Adrenal gland (tissue), 12 donors: Measurements from ENCODE around the gene DHCR24. TPM values are rescaled to one million over a fixed set of nuclear protein-coding genes. Genes with fewer than 3 reads are reported as not detected.
"Not testable (repeated sequence)": the region's sequence is repeated elsewhere in the genome, so short reads cannot be mapped to it uniquely, and the experiment has no call there.

ENCODE experiments used
- DNase-seq, 7 donors: peaks; one replicate each; pipeline ENCODE4 v3.0.0-alpha.2; 2019 to 2020
- H3K27ac ChIP-seq, 5 donors: fragments of 200-600 bp; sonication (generic) in 4 of 5; 1 replicate in 3 of 5; 2 replicates in 2 of 5; pipeline versions ENCODE4 v1.5.1 to v1.8.0; 2016 to 2020; ENCODE audit warnings: mild to moderate bottlenecking in 1 of 5
- H3K27me3 ChIP-seq: fragments of 200-600 bp; 2 replicates; pipeline ENCODE4 v1.8.0; 2021
- H3K36me3 ChIP-seq, 2 donors: fragments of 200-600 bp; replicated peaks in 1 of 2; 1 replicate in 1 of 2; 2 replicates in 1 of 2; pipeline versions ENCODE4 v1.5.1 to v1.8.0; 2018 to 2022
- H3K4me1 ChIP-seq, 2 donors: fragments of 200-600 bp; replicated peaks in 1 of 2; 1 replicate in 1 of 2; 2 replicates in 1 of 2; pipeline versions ENCODE4 v1.5.1 to v1.8.0; 2018 to 2021
- H3K4me3 ChIP-seq, 4 donors: fragments of 200-600 bp; sonication (generic) in 3 of 4; one replicate each; pipeline ENCODE4 v1.5.1; 2016 to 2018
- H3K9me3 ChIP-seq, 3 donors: fragments of 200-600 bp; sonication (generic) in 1 of 3; replicated peaks in 1 of 3; 1 replicate in 2 of 3; 2 replicates in 1 of 3; pipeline versions ENCODE4 v1.5.1 to v1.8.0; 2016 to 2021
- POLR2A ChIP-seq, 2 donors: fragments of 450-650 bp; IDR thresholded peaks; one replicate each; pipeline ENCODE4 v1.6.1; 2017; ENCODE audit warnings: antibody characterized with exemption in 2 of 2, mild to moderate bottlenecking in 2 of 2, moderate library complexity in 1 of 2
- WGBS, 4 donors: extraction: QIAGEN DNeasy Blood & Tissue Kit in 2 of 4; methylation state at CpG; one replicate each; pipeline versions ENCODE4 v1.1.5 to v1.1.7; 2013 to 2017; 5-methylcytosine and 5-hydroxymethylcytosine counted together
- intact Hi-C, 2 donors: fragments of 100-400 bp; cut with DNase I; formaldehyde crosslinking; loops; one replicate each; pipeline versions ENCODE4 v1.14.1 to v1.15.0; 2022 to 2023
- polyA plus RNA-seq, 3 donors: library from polyadenylated mRNA; stranded (reverse); fragments of 200-250 nt in 2 of 3; fragments of 350-450 nt in 1 of 3; fragmentation: Illumina TruSeq in 1 of 3; extraction: RNeasy Lipid Tissue Mini Kit (QIAGEN cat#74804) in 1 of 3; gene quantifications; one replicate each; pipeline ENCODE4 v1.2.3, GENCODE V29; 2013 to 2014
- total RNA-seq, 9 donors: library from RNA; depleted of rRNA in 4 of 9; stranded (reverse); fragments of >200 nt in 4 of 9; fragments of 120-200 nt in 1 of 9; fragmentation: NEBNext Ultra II Directional in 1 of 9; extraction: Animal tissue kit (Norgen Biotek cat#: 25700) in 1 of 9; gene quantifications; one replicate each; pipeline versions ENCODE4 v1.1.0 to v1.2.4, GENCODE V29; 2013 to 2023
- TF ChIP-seq, protein P1 (sequence below), 6 experiments: fragments of 450-650 bp in 4 of 6; fragments of 200-600 bp in 2 of 6; sonication (generic) in 1 of 6; IDR thresholded peaks; 1 replicate in 5 of 6; 2 replicates in 1 of 6; pipeline versions ENCODE4 v1.5.1 to v1.8.0; 2016 to 2021; ENCODE audit warnings: antibody characterized with exemption in 6 of 6, mild to moderate bottlenecking in 2 of 6, moderate library complexity in 1 of 6
- donor health status: healthy with polysubstance abuse.
- donor health status: Bipolar disorder and iron deficiency.
- donor health status: DM: yes; HTN: yes; CAD: no.
- donor health status: DM: no; HTN: no; CAD: no.
- donor health status: DM: no; HTN: no; CAD: no.
- donor health status: DM: yes; HTN: yes; CAD: no.

The DHCR24 gene
- total and polyA plus RNA-seq, 12 donors, result 138 to 4,801 (median 2,741) TPM

DNA sequence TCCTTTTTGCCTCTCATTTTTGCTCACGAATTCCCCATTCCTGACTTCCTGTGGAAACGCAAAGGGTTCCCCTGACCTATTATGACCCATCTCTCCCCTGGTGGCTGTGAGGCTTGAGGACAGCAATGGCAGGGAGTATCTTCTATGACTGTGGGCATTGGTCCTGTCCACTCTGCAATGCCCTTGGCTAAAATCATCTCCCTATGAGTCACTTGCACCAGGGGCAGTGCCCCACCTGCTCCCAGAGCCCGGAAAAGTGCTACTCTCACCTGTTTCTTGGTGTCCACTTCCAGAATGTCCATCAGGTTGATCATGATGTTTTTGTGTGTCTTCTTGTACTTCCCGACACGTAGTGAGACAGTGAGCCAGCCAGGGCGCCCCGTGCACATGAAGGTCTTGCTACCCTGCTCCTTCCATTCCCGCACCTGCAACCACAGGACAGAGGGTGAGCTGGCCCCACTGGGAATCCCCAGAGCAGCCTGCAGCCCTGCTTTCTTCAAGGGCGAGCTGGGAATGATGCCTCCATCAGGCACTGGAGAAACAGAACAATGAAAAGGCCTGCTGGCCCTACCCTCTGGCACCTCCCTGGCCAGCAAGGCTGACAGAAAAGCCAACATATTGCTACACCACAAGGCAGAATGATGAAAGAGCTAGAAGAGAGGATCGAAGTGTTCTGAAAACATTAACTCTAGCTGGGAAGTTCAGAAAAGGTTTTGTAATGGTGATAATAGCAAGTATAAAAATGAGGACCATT is 3.5 kb downstream of the DHCR24 start:
- no peaks in the 10 kb centered on the region for H3K27me3 ChIP-seq
- DNase-seq, result peak in 5 of 7 donors; percentile 65 to 79 (median 70)
- peaks cover 0 to 9% of the 10 kb centered on the region in 2 donors for H3K36me3 ChIP-seq
- H3K27ac ChIP-seq, result peak overlapping the region in 4 of 5 donors; percentile 64 to 95 (median 82)
- TF ChIP-seq, protein P1, sequence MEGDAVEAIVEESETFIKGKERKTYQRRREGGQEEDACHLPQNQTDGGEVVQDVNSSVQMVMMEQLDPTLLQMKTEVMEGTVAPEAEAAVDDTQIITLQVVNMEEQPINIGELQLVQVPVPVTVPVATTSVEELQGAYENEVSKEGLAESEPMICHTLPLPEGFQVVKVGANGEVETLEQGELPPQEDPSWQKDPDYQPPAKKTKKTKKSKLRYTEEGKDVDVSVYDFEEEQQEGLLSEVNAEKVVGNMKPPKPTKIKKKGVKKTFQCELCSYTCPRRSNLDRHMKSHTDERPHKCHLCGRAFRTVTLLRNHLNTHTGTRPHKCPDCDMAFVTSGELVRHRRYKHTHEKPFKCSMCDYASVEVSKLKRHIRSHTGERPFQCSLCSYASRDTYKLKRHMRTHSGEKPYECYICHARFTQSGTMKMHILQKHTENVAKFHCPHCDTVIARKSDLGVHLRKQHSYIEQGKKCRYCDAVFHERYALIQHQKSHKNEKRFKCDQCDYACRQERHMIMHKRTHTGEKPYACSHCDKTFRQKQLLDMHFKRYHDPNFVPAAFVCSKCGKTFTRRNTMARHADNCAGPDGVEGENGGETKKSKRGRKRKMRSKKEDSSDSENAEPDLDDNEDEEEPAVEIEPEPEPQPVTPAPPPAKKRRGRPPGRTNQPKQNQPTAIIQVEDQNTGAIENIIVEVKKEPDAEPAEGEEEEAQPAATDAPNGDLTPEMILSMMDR (IDR thresholded peaks at IDR 0.05), result peak in 1 of 6 experiments; percentile 9
- peak in 1 of 2 donors; percentile 38 for TF ChIP-seq POLR2A (IDR thresholded peaks at IDR 0.05)
- peak overlapping the region in 2 of 4 donors; percentile 23 to 82 for H3K4me3 ChIP-seq
- H3K4me1 ChIP-seq, result peaks cover 38 to 46% of the 10 kb centered on the region in 2 donors
- 42 to 54% (median 46%) methylated on average over 10 of the region's 10 CpGs for WGBS, 4 donors
- intact Hi-C loops, result loop anchor here in 1 of 2 donors (10.0 kb wide), 1 partner anchor 61 kb away; no protein-coding TSS in a partner anchor
- H3K9me3 ChIP-seq, result peaks cover 0 to 3% (median 0%) of the 10 kb centered on the region in 3 donors

DNA sequence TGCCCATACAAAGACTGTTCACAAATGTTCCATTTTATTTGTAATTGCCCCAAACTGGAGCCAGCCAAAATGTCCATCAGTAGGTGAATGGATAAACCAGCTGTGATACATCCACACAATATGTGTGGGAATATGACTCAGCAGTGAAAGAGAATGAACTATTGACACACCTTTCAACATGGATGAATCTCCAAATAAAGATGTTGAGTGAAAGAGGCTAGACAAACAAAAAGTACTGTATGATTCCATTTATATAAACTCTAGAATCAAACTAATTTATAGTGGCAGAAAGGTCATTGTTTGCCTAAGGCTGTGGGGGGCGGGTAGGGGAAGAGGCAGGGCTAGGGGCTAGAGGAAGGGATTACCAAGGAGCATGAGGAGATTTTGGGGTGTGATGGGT is 4.5 kb downstream of the DHCR24 start:
- H3K27me3 ChIP-seq, result no peaks in the 10 kb centered on the region
- peak overlapping the region in 1 of 4 donors; percentile 82 for H3K4me3 ChIP-seq
- intact Hi-C loops, result loop anchor here in 1 of 2 donors (10.0 kb wide), 1 partner anchor 62 kb away; no protein-coding TSS in a partner anchor
- peaks cover 30 to 49% of the 10 kb centered on the region in 2 donors for H3K4me1 ChIP-seq
- H3K27ac ChIP-seq, result peak overlapping the region in 3 of 5 donors; percentile 81 to 95 (median 83)
- peaks cover 0 to 11% of the 10 kb centered on the region in 2 donors for H3K36me3 ChIP-seq
- WGBS, 4 donors, result 59 to 77% (median 74%) methylated on average over 1 of the region's 1 CpG
- peaks cover 0 to 3% (median 0%) of the 10 kb centered on the region in 3 donors for H3K9me3 ChIP-seq
- DNase-seq, result no peak
- no peak for TF ChIP-seq POLR2A (IDR thresholded peaks at IDR 0.05)
- TF ChIP-seq, protein P1 (IDR thresholded peaks at IDR 0.05), result no peak

DNA sequence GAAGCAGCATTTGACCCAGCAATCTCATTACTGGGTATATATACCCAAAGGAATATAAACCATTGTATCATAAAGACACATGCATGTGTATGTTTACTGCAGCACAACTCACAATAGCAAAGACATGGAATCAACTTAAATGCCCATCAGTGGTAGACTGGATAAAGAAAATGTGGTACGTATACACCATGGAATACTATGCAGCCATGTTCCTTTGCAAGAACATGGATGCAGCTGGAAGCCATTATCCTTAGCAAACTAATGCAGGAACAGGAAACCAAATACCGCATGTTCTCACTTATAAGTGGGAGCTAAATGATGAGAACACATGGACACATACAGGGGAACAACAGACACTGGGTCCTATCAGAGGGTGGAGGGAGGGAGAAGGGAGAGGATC is 5.4 kb downstream of the DHCR24 start:
- Histone ChIP-seq H3K36me3 (peaks cover 0 to 18% of the 10 kb centered on the region in 2 donors), H3K4me3 (peak overlapping the region in 1 of 4 donors; percentile 22), H3K4me1 (peaks cover 32 to 54% of the 10 kb centered on the region in 2 donors)
- WGBS, 4 donors, result 51 to 78% (median 76%) methylated on average over 2 of the region's 2 CpGs
- H3K9me3 ChIP-seq, H3K27ac ChIP-seq, DNase-seq, H3K27me3 ChIP-seq: not testable (repeated sequence)
- intact Hi-C loops, result loop anchor here in 1 of 2 donors (10.0 kb wide), 1 partner anchor 63 kb away; no protein-coding TSS in a partner anchor

DNA sequence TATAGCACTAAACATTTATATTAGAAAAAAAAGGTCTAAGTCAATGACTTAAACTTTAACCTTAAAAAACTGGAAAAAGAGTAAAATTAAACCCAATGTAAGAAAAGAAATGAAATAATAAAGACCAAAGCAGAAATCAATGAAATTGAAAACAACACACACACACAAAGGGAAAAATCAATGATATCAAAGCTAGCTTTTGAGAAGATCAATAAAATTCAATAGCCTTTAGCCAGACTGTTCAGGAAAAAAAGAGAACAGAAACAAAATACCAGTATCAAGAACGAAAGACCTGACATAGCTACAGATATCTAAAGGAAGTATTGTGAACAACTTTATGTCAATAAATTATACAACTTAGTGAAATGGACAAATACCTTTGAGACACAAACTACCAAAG is 7.1 kb downstream of the DHCR24 start:
- peaks cover 0 to 30% of the 10 kb centered on the region in 2 donors for H3K36me3 ChIP-seq
- TF ChIP-seq, protein P1 (IDR thresholded peaks at IDR 0.05), result no peak
- TF ChIP-seq POLR2A (IDR thresholded peaks at IDR 0.05), result no peak
- peak overlapping the region in 1 of 5 donors; percentile 27 for H3K27ac ChIP-seq
- H3K4me3 ChIP-seq, result no peak overlapping the region
- WGBS, 4 donors, result 44 to 63% (median 49%) methylated on average over 1 of the region's 1 CpG
- H3K9me3 ChIP-seq, result peaks cover 0 to 3% (median 0%) of the 10 kb centered on the region in 3 donors
- DNase-seq, result no peak
- intact Hi-C loops, result loop anchor here in 1 of 2 donors (10.0 kb wide), 1 partner anchor 65 kb away; no protein-coding TSS in a partner anchor
- H3K27me3 ChIP-seq, result no peaks in the 10 kb centered on the region
- H3K4me1 ChIP-seq, result peaks cover 33 to 57% of the 10 kb centered on the region in 2 donors
